ENCODE results near the gene CUL5.
"Not testable (repeated sequence)": the region's sequence is repeated elsewhere in the genome, so short reads cannot be mapped to it uniquely, and the experiment has no call there.

The CUL5 gene

DNA sequence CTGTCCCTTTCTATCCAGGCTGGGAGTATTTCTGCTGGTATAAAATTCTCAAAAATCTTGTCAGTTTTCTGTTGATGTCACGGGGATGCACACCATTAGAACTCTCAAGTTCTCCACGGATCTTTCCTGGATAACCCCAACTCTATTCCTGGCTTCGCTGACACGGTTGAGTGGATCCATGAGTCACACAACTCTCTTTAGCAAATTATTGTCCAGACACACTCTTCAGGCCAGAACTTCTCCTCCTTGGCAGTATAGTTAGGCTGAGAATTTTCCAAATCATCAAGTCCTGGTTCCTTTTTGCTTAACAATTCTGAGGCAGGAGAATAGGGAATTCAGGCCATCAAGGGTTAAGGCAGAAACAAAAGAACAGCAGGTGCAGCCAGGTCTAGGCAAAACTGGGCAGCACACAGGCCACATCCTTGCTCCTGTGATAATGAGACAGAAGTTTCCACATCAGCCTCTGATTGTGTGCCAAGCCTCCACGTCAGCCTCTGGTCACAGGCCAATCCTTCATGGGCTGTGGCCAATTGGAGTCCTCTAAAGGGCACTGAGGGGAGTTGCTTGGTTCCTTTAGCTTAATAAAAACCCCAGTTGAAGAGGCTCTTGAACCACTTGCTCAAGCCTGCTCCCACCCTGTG, 106.9 kb downstream of the CUL5 start:
- DNase-seq (ENCODE audit: low spot score) = peak; percentile 25

DNA sequence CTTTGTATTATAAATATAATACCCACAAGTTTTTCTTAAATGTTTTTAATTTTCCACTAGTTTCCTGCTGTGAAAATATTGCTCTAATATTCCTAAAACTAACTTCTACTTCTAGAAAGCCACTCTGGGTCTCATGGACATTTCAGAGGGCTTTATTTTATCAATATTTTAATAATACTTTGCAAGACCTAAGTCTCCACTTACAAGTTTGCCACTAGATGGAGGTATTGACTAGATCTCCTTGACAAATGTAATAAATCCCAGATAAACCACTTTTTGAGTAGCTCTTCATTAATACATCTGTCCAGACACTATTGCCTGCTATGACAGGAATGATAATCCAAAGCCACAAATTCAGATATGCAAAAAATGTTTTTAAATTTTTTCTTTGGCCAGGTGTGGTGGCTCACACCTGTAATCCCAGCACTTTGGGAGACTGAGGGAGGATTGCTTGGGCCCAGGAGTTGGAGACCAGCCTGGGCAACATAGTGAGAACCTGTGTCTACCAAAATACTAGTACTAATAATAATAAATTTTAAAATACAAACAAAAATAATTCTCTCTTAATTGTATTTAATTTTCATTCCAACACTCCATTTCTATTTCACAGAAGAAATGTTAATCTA, 109.2 kb downstream of the CUL5 start:
- DNase-seq (ENCODE audit: low spot score) = peak; percentile 69

DNA sequence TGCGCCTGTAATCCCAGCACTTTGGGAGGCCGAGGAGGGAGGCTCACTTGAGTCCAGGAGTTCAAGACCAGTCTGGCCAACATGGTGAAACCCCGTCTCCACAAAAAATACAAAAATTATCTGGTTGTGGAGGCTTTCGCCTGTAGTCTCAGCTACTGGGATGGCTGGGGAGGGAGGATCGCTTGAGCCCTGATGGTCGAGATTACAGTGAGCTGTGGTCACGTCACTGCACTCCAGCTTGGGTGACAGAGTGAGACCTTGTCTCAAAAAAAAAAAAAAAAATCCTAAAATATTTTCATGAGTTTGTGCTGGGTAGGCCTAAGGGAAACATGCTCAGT, 112.2 kb downstream of the CUL5 start:
- DNase-seq (ENCODE audit: low spot score) = not testable (repeated sequence)

DNA sequence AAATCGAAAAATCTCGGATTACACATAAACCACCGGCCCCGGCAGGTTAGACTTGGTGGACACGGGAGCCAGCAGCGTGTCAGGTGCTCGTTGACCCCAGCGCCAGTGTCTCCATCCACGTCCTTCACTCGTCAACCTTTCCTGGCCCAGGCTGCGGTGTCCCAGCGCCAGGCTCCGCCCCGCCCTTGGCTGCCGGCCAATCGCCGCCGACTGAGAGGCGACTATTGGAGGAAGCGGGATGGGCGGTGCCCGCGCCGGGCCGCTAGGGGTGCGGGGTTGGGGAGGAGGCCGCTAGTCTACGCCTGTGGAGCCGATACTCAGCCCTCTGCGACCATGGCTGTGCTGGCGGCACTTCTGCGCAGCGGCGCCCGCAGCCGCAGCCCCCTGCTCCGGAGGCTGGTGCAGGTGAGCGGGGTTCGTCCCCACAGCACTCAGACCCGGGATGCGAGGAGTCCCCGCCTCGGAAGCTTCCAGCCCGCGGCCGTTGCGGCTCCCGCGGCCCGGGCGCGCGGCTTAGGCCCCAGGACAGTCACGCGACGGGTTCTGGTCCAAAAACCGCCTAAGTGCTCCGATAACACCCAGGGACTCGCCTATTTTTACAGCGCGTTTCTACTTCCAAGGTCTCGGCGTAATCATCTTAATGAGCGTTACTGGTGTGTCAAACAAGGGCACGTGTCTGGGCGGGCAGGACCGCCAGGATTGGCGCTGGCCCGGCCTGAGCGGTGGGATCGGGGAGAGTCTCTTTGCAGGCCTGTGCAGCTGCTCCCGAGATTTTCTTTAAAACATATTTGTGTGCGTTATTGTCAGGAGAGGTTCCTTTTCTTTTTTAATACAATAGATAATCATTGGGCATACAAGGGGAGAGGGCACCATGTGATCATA, 112.8 kb downstream of the CUL5 start, which contains the start of gene ACAT1:
ACAT1 (plus strand) TSS at position 294 of the 882 bp plus-strand sequence; CDS start at position 334, 40 bp downstream.
- DNase-seq (ENCODE audit: low spot score) = peak; percentile 87

DNA sequence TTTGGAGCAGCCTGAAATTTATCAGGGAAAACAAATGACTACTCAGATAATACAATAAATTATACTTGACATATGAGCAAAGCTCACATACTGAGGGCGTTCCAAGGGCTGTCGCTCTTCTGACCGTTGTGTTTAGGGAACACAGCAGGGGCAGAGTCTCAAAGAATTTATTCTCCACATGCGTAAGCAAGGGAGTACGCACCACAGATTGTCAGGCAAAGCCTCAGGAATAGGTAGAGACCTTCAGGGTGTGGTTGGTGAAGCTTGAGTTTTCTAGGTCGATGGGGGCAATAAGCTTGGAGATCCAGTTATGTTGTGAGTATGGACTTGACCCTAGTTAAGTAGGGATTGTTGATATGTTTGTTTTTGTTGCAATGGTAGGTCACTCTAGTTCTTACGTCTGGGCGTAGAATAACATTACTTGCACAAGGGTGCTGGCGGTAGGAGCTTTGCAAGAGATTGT, 113.5 kb downstream of the CUL5 start:
- peak; percentile 24 for DNase-seq (ENCODE audit: low spot score)

DNA sequence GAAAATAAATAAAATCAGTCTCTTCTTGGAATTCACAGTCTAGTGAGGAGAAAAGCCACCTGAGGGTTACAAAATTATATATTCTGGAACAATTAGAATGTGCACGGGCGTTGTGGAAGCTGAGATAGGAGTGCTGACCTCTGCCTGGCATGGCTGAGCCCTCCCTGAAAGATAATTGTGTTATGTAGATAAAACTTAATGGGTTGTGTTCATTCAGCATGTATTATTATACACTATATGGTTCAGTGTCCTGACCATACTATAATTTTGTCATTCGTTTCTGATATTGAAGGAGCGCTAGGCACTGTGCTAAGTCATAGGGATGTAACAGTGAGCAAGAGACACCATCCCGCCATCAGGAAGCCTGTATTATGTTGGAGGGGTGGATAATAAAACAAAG, 116.4 kb downstream of the CUL5 start:
- no peak for DNase-seq (ENCODE audit: low spot score)

DNA sequence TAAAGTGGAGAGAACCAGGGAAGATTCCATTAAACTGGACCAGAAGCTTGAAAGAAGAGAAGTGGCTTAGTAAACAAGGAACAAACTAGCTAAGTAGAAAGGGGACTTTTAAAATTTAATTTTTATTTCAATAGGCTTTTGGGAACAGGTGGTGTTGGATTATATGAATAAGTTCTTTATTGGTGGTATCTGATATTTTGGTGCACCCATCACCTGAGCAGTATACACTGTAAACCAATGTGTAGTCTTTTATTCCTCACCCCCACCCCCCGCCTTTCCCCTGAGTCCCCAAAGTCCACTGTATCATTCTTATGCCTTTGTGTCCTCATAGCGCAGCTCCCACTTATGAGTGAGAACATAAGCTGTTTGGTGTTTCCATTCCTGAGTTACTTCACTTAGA, 120.1 kb downstream of the CUL5 start:
- no peak for DNase-seq (ENCODE audit: low spot score)

DNA sequence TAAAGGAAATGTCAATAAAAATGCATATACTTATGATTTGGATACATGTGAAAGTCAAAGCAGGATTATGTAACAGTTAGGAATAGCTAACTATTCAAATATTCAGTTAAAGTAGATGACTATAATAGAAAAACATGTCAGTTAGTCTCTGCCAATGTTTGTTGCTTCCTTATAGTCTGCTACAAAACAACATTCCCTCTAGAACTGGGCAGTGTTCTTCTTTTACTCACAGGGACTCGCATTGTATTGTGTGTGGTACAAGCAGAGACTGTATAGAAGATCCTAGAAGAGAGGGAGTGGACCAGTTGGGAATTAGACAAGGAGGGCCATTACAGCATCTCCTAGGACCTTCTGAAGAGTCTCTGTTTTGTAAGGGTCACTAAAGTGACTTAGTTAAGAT, 123.3 kb downstream of the CUL5 start:
- no peak for DNase-seq (ENCODE audit: low spot score)

DNA sequence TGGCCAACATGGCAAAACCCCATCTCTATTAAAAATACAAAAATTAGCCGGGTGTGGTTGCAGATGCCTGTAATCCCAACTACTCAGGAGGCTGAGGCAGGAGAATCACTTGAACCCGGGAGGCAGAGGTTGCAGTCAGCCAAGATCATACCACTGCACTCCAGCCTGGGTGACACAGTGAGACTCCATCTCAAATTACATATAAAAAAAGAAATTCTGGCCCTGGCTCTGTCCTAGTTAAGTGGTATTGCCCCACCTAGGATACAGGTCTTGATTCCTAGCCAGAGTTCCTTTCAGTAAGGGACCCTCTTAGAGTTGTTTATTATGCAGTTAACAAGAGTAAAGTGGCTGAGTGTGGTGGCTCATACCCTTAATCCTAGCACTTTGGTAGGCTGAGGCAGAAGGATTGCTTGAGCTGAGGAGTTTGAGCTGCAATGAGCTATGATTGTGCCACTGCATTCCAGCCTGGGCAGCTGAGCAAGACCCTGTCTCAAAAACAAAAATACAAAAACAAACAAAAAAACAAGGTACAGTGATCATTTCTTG, 124.4 kb downstream of the CUL5 start:
- not testable (repeated sequence) for DNase-seq (ENCODE audit: low spot score)

DNA sequence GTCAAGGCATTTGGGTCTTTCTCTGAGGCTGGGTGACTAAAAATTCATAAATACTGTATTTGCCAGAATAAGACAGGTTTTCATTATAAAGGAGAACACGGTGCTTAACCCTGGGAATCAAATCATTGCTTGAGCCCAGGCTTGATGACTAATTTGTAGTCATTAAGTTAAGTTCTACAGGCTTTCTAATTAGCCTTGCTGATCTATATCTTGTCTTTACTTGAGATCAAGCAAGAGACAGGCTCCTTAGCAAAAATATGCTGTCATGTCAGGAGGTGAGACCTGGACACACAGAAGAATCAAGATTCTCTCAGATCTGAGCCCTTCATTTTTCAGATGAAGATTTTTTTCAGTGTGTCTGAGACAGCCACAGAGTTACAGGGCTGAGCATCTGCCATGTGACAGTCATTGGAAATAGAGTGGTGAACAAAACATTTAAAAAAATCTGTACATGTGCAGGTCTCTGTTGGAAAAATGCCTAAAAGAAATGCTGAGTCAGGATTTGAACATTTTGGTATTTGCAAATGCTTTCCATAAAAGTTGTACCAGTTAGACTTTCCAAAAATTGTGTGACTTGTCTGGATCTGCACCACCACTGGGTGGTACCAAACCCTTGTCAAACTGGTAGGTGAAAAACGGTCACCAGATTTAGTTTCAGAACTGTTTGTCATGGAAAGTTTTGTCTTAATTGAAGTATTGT, 127.3 kb downstream of the CUL5 start:
- no peak for DNase-seq (ENCODE audit: low spot score)

DNA sequence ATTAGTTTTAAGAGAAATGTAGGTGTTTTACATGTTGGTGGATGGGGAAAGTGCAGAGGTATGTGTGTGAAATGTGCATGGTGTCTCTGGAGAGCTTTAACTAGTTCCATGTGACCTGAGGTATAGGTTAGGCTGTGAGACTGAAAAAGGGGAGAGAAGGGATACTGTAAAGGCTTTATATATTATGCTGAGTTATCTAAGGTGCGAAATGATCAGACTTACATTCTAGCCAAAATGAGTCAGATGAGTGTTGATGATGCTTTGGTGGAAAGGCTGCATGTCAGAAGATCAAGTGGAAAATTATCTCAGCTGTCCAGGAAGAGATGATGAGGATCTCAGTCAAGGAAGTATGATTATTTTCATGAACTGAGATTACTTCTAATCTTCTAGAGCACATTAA, 128.5 kb downstream of the CUL5 start:
- DNase-seq (ENCODE audit: low spot score) = no peak

DNA sequence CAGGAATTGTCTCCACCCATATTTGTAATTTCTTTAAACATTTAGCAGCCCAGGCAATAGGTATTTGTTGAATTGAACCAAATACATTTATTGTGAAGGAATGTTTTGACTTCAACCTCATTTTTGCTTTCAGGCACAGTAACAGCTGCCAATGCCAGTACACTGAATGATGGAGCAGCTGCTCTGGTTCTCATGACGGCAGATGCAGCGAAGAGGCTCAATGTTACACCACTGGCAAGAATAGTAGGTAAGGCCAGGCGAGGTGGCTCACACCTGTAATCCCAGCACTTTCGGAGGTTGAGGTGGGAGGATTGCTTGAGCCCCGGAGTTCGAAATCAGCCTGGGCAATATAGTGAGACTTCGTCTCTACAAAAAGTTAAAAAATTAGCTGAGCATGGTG, 133.6 kb downstream of the CUL5 start:
- no peak for DNase-seq (ENCODE audit: low spot score)

DNA sequence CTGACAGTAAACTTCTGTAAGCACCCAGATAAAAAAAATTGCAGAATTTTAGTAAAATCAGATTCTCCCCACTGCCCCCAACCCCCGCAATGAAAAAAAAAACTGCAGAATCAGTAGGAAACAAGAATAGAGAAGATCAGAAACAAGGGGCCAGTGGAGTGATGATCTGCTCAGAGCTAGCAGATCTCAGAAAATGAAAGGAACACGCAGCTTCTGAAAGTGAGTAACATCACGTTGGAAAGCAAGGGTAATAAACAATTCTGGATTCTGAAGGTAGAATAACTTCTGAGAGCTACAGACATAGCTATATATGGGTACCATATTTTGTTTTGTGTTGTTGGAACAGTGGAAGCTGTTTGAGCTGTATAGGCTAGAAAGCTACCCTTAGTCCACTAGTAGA, 135.9 kb downstream of the CUL5 start:
- no peak for DNase-seq (ENCODE audit: low spot score)

DNA sequence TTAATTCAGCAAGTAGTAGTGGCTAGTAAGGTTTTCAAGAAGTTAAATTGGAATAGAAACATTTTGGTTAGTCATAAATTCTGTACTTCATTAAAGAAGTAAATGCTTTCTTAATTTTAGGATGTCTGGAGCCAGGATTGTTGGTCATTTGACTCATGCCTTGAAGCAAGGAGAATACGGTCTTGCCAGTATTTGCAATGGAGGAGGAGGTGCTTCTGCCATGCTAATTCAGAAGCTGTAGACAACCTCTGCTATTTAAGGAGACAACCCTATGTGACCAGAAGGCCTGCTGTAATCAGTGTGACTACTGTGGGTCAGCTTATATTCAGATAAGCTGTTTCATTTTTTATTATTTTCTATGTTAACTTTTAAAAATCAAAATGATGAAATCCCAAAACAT, 138.5 kb downstream of the CUL5 start:
- DNase-seq (ENCODE audit: low spot score) = no peak

DNA sequence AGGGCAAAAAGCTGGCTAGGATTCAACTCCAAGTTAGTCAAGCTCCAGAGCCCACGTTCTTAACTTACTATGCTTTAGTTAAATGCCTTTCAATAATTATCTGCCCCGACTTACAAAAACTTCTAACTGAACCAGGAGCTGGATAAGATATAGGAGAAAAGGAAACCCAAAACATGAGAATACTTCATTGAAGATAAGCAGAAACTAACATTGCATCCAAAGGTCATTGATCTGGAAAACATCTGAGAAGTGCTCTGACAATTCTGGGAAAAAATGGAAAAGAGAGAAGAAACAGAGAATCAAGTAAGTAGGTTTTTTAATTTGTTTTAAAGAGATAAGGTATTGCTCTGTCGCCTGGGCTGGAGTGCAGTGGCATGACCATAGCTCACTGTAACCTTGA, 139.9 kb downstream of the CUL5 start:
- no peak for DNase-seq (ENCODE audit: low spot score)

DNA sequence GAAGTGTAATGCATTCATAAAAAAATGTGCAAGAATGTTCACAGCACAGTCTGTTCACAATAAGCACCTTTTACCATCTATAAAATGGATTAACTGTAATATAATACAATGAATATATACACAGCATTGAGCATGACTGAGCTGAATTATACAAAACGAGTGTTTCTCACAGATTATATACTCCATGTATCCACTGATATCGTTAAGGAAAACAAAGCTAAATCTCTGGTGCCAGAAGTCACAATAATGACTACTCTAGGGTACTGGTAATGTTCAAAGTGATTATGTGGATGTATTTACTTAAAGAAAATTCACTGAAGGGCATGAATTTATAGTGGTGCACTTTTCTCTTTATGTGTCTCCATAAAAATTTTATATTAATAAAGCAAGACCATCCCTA, 145.9 kb downstream of the CUL5 start:
- DNase-seq (ENCODE audit: low spot score) = no peak
